Measurements from ENCODE around the gene SGIP1.
"Not testable (repeated sequence)": the region's sequence is repeated elsewhere in the genome, so short reads cannot be mapped to it uniquely, and the experiment has no call there.

SGIP1 gene

GRCh38 chr1:66778969-66779368 lies 245.0 kb downstream of the SGIP1 start:
- Mint-ChIP-seq H3K9me3 (peaks cover 40% of the 10 kb centered on the region), H3K4me1 (peaks cover 4% of the 10 kb centered on the region), H3K27ac (no peak overlapping the region), H3K27me3 (ENCODE audit: low read depth, poor library complexity) (peaks cover 9% of the 10 kb centered on the region), H3K36me3 (ENCODE audit: low read depth) (peaks cover 10% of the 10 kb centered on the region), H3K4me3 (no peak overlapping the region)
- no peak for DNase-seq
- TF ChIP-seq CTCF (IDR thresholded peaks at IDR 0.05): no peak

- Mint-ChIP-seq H3K9me3 (peaks cover 45% of the 10 kb centered on the region), H3K27me3 (ENCODE audit: low read depth, poor library complexity) (peaks cover 9% of the 10 kb centered on the region), H3K4me1 (no peaks in the 10 kb centered on the region), H3K27ac (no peak overlapping the region), H3K36me3 (ENCODE audit: low read depth) (peaks cover 10% of the 10 kb centered on the region), H3K4me3 (no peak overlapping the region)
- TF ChIP-seq CTCF (IDR thresholded peaks at IDR 0.05): no peak
- no peak for DNase-seq
Observed at GRCh38 chr1:66779475-66780078, 245.6 kb downstream of the SGIP1 start.

- H3K4me1 Mint-ChIP-seq; H3K36me3 Mint-ChIP-seq (ENCODE audit: low read depth); H3K27me3 Mint-ChIP-seq (ENCODE audit: low read depth, poor library complexity); DNase-seq; H3K4me3 Mint-ChIP-seq; H3K27ac Mint-ChIP-seq: not testable (repeated sequence)
- peaks cover 28% of the 10 kb centered on the region for H3K9me3 Mint-ChIP-seq
Observed at GRCh38 chr1:66785800-66786199, 251.8 kb downstream of the SGIP1 start.

- Mint-ChIP-seq H3K9me3 (peaks cover 12% of the 10 kb centered on the region), H3K27ac (no peak overlapping the region), H3K36me3 (ENCODE audit: low read depth) (no peaks in the 10 kb centered on the region), H3K4me1 (no peaks in the 10 kb centered on the region), H3K4me3 (no peak overlapping the region), H3K27me3 (ENCODE audit: low read depth, poor library complexity) (no peaks in the 10 kb centered on the region)
- no peak for DNase-seq
- TF ChIP-seq CTCF (IDR thresholded peaks at IDR 0.05): no peak
Observed at GRCh38 chr1:66787641-66788040, 253.7 kb downstream of the SGIP1 start.

GRCh38 chr1:66788231-66788939 lies 254.4 kb downstream of the SGIP1 start:
- no peak for DNase-seq
- H3K36me3 Mint-ChIP-seq (ENCODE audit: low read depth): no peaks in the 10 kb centered on the region
- TF ChIP-seq CTCF (IDR thresholded peaks at IDR 0.05): no peak
- peaks cover 6% of the 10 kb centered on the region for H3K9me3 Mint-ChIP-seq
- no peaks in the 10 kb centered on the region for H3K27me3 Mint-ChIP-seq (ENCODE audit: low read depth, poor library complexity)
- H3K4me1 Mint-ChIP-seq: no peaks in the 10 kb centered on the region
- no peak overlapping the region for H3K27ac Mint-ChIP-seq
- no peak overlapping the region for H3K4me3 Mint-ChIP-seq

GRCh38 chr1:66791621-66792610 lies 258.0 kb downstream of the SGIP1 start:
- TF ChIP-seq CTCF (IDR thresholded peaks at IDR 0.05): no peak
- no peak for DNase-seq
- Mint-ChIP-seq H3K36me3 (ENCODE audit: low read depth) (no peaks in the 10 kb centered on the region), H3K4me1 (no peaks in the 10 kb centered on the region), H3K4me3 (no peak overlapping the region), H3K27ac (no peak overlapping the region), H3K9me3 (no peaks in the 10 kb centered on the region), H3K27me3 (ENCODE audit: low read depth, poor library complexity) (no peaks in the 10 kb centered on the region)

GRCh38 chr1:66795839-66796238 lies 261.9 kb downstream of the SGIP1 start:
- not testable (repeated sequence) for H3K4me1 Mint-ChIP-seq; H3K4me3 Mint-ChIP-seq; DNase-seq; H3K27ac Mint-ChIP-seq; H3K36me3 Mint-ChIP-seq (ENCODE audit: low read depth); H3K27me3 Mint-ChIP-seq (ENCODE audit: low read depth, poor library complexity); H3K9me3 Mint-ChIP-seq
